Measurements from ENCODE around the gene SCFD2. TPM values are rescaled to one million over a fixed set of nuclear protein-coding genes. Genes with fewer than 3 reads are reported as not detected.

The SCFD2 gene
- total RNA-seq, 1 experiment from 2014 or later: 7.4 TPM

GRCh38 chr4:53174823-53175222 is 191.0 kb downstream of the SCFD2 start:
- DNase-seq (ENCODE audit: low read depth, low spot score) (no peak), ATAC-seq (no peak)
- TF ChIP-seq CTCF (IDR thresholded peaks at IDR 0.05) (no peak), SIN3A (IDR thresholded peaks at IDR 0.05; ENCODE audit: borderline replicate concordance, insufficient read depth, low read depth, low read length) (no peak), TCF7L2 (IDR thresholded peaks at IDR 0.05; ENCODE audit: low read depth, low read length) (no peak), REST (IDR thresholded peaks at IDR 0.05; ENCODE audit: insufficient read depth in 1 of 2, low read depth in 2 of 2, low read length in 1 of 2) (no peak), POLR2AphosphoS5 (IDR thresholded peaks at IDR 0.05; ENCODE audit: low read depth, low read length) (no peak)
- no peaks in the 10 kb centered on the region for H3K27me3 ChIP-seq (ENCODE audit: control insufficient read depth, insufficient read depth, low read length)
- CTCF ChIA-PET: no interaction called here
- no peak overlapping the region for H3K27ac ChIP-seq (ENCODE audit: low read length)
- no peaks in the 10 kb centered on the region for H3K36me3 ChIP-seq (ENCODE audit: control insufficient read depth, insufficient read depth, low read length)
- POLR2A ChIA-PET: no interaction called here
- no peaks in the 10 kb centered on the region for H3K4me1 ChIP-seq (ENCODE audit: control insufficient read depth, insufficient read depth, low read length)
- in situ Hi-C loops (cut with HindIII; ENCODE audit: low pct_unique_long_range_greater_than_20kb, low sequenced_read_pairs) (no loop called here), intact Hi-C loops (cut with micrococcal nuclease; ENCODE audit: unreplicated experiment) (no loop called here)
- H3K4me3 ChIP-seq (ENCODE audit: low read depth in 2 of 2, low read length in 2 of 2): no peak overlapping the region
- no peaks in the 10 kb centered on the region for H3K9me3 ChIP-seq (ENCODE audit: control insufficient read depth, insufficient read depth, low read depth, low read length)
- BruUV-seq (replicated peaks): no TSS peak

GRCh38 chr4:53173576-53173975 is 192.3 kb downstream of the SCFD2 start:
- ChIA-PET CTCF (no interaction called here), POLR2A (no interaction called here)
- ATAC-seq (no peak), DNase-seq (ENCODE audit: low read depth, low spot score) (no peak)
- no peaks in the 10 kb centered on the region for H3K36me3 ChIP-seq (ENCODE audit: control insufficient read depth, insufficient read depth, low read length)
- no peak overlapping the region for H3K27ac ChIP-seq (ENCODE audit: low read length)
- TF ChIP-seq POLR2AphosphoS5 (IDR thresholded peaks at IDR 0.05; ENCODE audit: low read depth, low read length): no peak
- TF ChIP-seq TCF7L2 (IDR thresholded peaks at IDR 0.05; ENCODE audit: low read depth, low read length): no peak
- TF ChIP-seq SIN3A (IDR thresholded peaks at IDR 0.05; ENCODE audit: borderline replicate concordance, insufficient read depth, low read depth, low read length): no peak
- no peak for TF ChIP-seq CTCF (IDR thresholded peaks at IDR 0.05)
- no peak for TF ChIP-seq REST (IDR thresholded peaks at IDR 0.05; ENCODE audit: insufficient read depth in 1 of 2, low read depth in 2 of 2, low read length in 1 of 2)
- no peaks in the 10 kb centered on the region for H3K4me1 ChIP-seq (ENCODE audit: control insufficient read depth, insufficient read depth, low read length)
- no peaks in the 10 kb centered on the region for H3K27me3 ChIP-seq (ENCODE audit: control insufficient read depth, insufficient read depth, low read length)
- H3K9me3 ChIP-seq (ENCODE audit: control insufficient read depth, insufficient read depth, low read depth, low read length): no peaks in the 10 kb centered on the region
- in situ Hi-C loops (cut with HindIII; ENCODE audit: low pct_unique_long_range_greater_than_20kb, low sequenced_read_pairs) (no loop called here), intact Hi-C loops (cut with micrococcal nuclease; ENCODE audit: unreplicated experiment) (no loop called here)
- no peak overlapping the region for H3K4me3 ChIP-seq (ENCODE audit: low read depth in 2 of 2, low read length in 2 of 2)
- BruUV-seq (replicated peaks): no TSS peak
